Activated CD8-positive, alpha-beta T cell treated with anti-CD3 and anti-CD28 coated beads, Interleukin-2, amount 10 ng/mL, durations not matched to agents 7 days and 5 days (primary cell): ENCODE measurements around the gene LRIT1. TPM values are rescaled to one million over a fixed set of nuclear protein-coding genes. Genes with fewer than 3 reads are reported as not detected.
A peak's percentile ranks its signal among the peaks of the same experiment; 100 is the strongest.

Experiments
- ATAC-seq: fragments of 150-1000 bp; cut with Tn5 transposase; one replicate; pipeline ENCODE4 v1.10.0; 2021; ENCODE audit warnings: moderate library complexity
- CTCF ChIA-PET: fragments of 350-600 bp; sonication (Branson Sonifier 250); formaldehyde crosslinking; loops from one replicate; lab custom pipeline; 2021; ENCODE audit warnings: antibody characterized with exemption; lab: Charles Lee
- POLR2A ChIA-PET: fragments of 350-600 bp; sonication (Branson Sonifier 250); formaldehyde crosslinking; loops from one replicate; lab custom pipeline; 2021; ENCODE audit warnings: antibody characterized with exemption; lab: Charles Lee
- DNase-seq: peaks from one replicate; pipeline ENCODE4 v3.0.0-alpha.2; 2020
- H3K27ac Mint-ChIP-seq: one replicate; pipeline ENCODE4 v1.8.0; 2021; ENCODE audit warnings: mild to moderate bottlenecking, mixed read lengths
- H3K27me3 Mint-ChIP-seq: one replicate; pipeline ENCODE4 v1.8.0; 2021; ENCODE audit warnings: low read depth, mixed read lengths
- H3K36me3 Mint-ChIP-seq: one replicate; pipeline ENCODE4 v1.8.0; 2021; ENCODE audit warnings: low read depth, mixed read lengths
- H3K4me1 Mint-ChIP-seq: one replicate; pipeline ENCODE4 v1.8.0; 2021; ENCODE audit warnings: low read depth, mixed read lengths
- H3K4me3 Mint-ChIP-seq: one replicate; pipeline ENCODE4 v1.8.0; 2021; ENCODE audit warnings: mild to moderate bottlenecking, mixed read lengths
- H3K9me3 Mint-ChIP-seq: one replicate; pipeline ENCODE4 v1.8.0; 2022; ENCODE audit warnings: mixed read lengths; ENCODE audit not compliant: insufficient read depth
- total RNA-seq, 2 experiments: library from RNA; stranded (reverse); gene quantifications; one replicate each; pipeline ENCODE4 v1.2.3, GENCODE V29; 2021

LRIT1 gene
- total RNA-seq, 2 experiments from 2014 or later, result not detected

GRCh38 chr10:84264611-84265141 lies 23.3 kb upstream of the LRIT1 start:
- Mint-ChIP-seq H3K4me3 (no peak overlapping the region), H3K36me3 (no peaks in the 10 kb centered on the region), H3K27ac (no peak overlapping the region), H3K27me3 (peaks cover 18% of the 10 kb centered on the region), H3K4me1 (peaks cover 18% of the 10 kb centered on the region), H3K9me3 (no peaks in the 10 kb centered on the region)
- CTCF ChIA-PET, result interaction anchor here (0.6 to 11.7 kb wide), 21 partner anchors 9 to 273 kb away, joined by 3 to 260 read pairs (median 5); no protein-coding TSS in a partner anchor
- DNase-seq, result peak; percentile 82
- POLR2A ChIA-PET, result interaction anchor here (0.8 to 1.0 kb wide), 2 partner anchors 66 to 273 kb away, joined by 3 to 4 read pairs; no protein-coding TSS in a partner anchor
- ATAC-seq, result peak; percentile 97

GRCh38 chr10:84263716-84264115 lies 22.4 kb upstream of the LRIT1 start:
- POLR2A ChIA-PET, result no interaction called here
- no peak overlapping the region for H3K4me3 Mint-ChIP-seq
- no peaks in the 10 kb centered on the region for H3K36me3 Mint-ChIP-seq
- no peak for DNase-seq
- ATAC-seq, result no peak
- peaks cover 18% of the 10 kb centered on the region for H3K4me1 Mint-ChIP-seq
- H3K27me3 Mint-ChIP-seq, result peaks cover 17% of the 10 kb centered on the region
- H3K27ac Mint-ChIP-seq, result no peak overlapping the region
- H3K9me3 Mint-ChIP-seq, result no peaks in the 10 kb centered on the region
- CTCF ChIA-PET, result interaction anchor here (0.7 to 11.7 kb wide), 12 partner anchors 10 to 274 kb away, joined by 3 to 260 read pairs (median 5); no protein-coding TSS in a partner anchor

- Mint-ChIP-seq H3K4me3 (no peak overlapping the region), H3K27me3 (peaks cover 12% of the 10 kb centered on the region), H3K27ac (no peak overlapping the region), H3K4me1 (peaks cover 8% of the 10 kb centered on the region), H3K9me3 (no peaks in the 10 kb centered on the region), H3K36me3 (no peaks in the 10 kb centered on the region)
- CTCF ChIA-PET, result interaction anchor here (1.2 to 11.7 kb wide), 3 partner anchors 90 to 276 kb away, joined by 3 to 260 read pairs (median 3); no protein-coding TSS in a partner anchor
- DNase-seq (no peak), ATAC-seq (no peak)
- POLR2A ChIA-PET, result no interaction called here
Observed at GRCh38 chr10:84262190-84262956, 21.0 kb upstream of the LRIT1 start.

GRCh38 chr10:84261236-84261915 lies 20.0 kb upstream of the LRIT1 start:
- H3K27ac Mint-ChIP-seq, result no peak overlapping the region
- ATAC-seq (no peak), DNase-seq (no peak)
- H3K27me3 Mint-ChIP-seq, result peaks cover 12% of the 10 kb centered on the region
- ChIA-PET CTCF (interaction anchor here (1.2 to 11.7 kb wide), 2 partner anchors 91 to 277 kb away, joined by 3 to 260 read pairs; no protein-coding TSS in a partner anchor), POLR2A (no interaction called here)
- H3K4me1 Mint-ChIP-seq, result peaks cover 7% of the 10 kb centered on the region
- H3K4me3 Mint-ChIP-seq, result no peak overlapping the region
- H3K36me3 Mint-ChIP-seq, result no peaks in the 10 kb centered on the region
- H3K9me3 Mint-ChIP-seq, result no peaks in the 10 kb centered on the region

GRCh38 chr10:84258034-84258695 lies 16.8 kb upstream of the LRIT1 start:
- peaks cover 3% of the 10 kb centered on the region for H3K4me1 Mint-ChIP-seq
- no peaks in the 10 kb centered on the region for H3K36me3 Mint-ChIP-seq
- POLR2A ChIA-PET, result no interaction called here
- peaks cover 8% of the 10 kb centered on the region for H3K27me3 Mint-ChIP-seq
- H3K4me3 Mint-ChIP-seq, result no peak overlapping the region
- ATAC-seq (no peak), DNase-seq (no peak)
- H3K9me3 Mint-ChIP-seq, result no peaks in the 10 kb centered on the region
- CTCF ChIA-PET, result interaction anchor here (1.3 to 1.6 kb wide), 3 partner anchors 10 to 19 kb away, joined by 4 to 8 read pairs (median 5); no protein-coding TSS in a partner anchor
- H3K27ac Mint-ChIP-seq, result no peak overlapping the region

GRCh38 chr10:84257343-84258020 lies 16.1 kb upstream of the LRIT1 start:
- H3K9me3 Mint-ChIP-seq, result no peaks in the 10 kb centered on the region
- ChIA-PET CTCF (interaction anchor here (0.7 to 1.9 kb wide), 14 partner anchors 10 to 281 kb away, joined by 3 to 11 read pairs (median 4); no protein-coding TSS in a partner anchor), POLR2A (no interaction called here)
- no peak for ATAC-seq
- H3K4me3 Mint-ChIP-seq, result no peak overlapping the region
- H3K36me3 Mint-ChIP-seq, result no peaks in the 10 kb centered on the region
- H3K27me3 Mint-ChIP-seq, result peaks cover 5% of the 10 kb centered on the region
- H3K27ac Mint-ChIP-seq, result no peak overlapping the region
- no peak for DNase-seq
- peaks cover 3% of the 10 kb centered on the region for H3K4me1 Mint-ChIP-seq

- Mint-ChIP-seq H3K27me3 (peaks cover 7% of the 10 kb centered on the region), H3K9me3 (no peaks in the 10 kb centered on the region), H3K4me3 (no peak overlapping the region), H3K27ac (no peak overlapping the region), H3K4me1 (peaks cover 3% of the 10 kb centered on the region), H3K36me3 (no peaks in the 10 kb centered on the region)
- DNase-seq (peak; percentile 61), ATAC-seq (peak; percentile 75)
- POLR2A ChIA-PET, result no interaction called here
- CTCF ChIA-PET, result interaction anchor here (0.6 to 1.9 kb wide), 18 partner anchors 9 to 281 kb away, joined by 3 to 11 read pairs (median 4); no protein-coding TSS in a partner anchor
Observed at GRCh38 chr10:84256510-84257342, 15.4 kb upstream of the LRIT1 start.

- ChIA-PET POLR2A (interaction anchor here (0.6 kb wide), 2 partner anchors 22 to 247 kb away, joined by 3 to 4 read pairs; no protein-coding TSS in a partner anchor), CTCF (interaction anchor here (0.8 to 2.1 kb wide), 4 partner anchors 10 to 286 kb away, joined by 3 to 6 read pairs (median 5); no protein-coding TSS in a partner anchor)
- H3K4me3 Mint-ChIP-seq, result no peak overlapping the region
- no peak overlapping the region for H3K27ac Mint-ChIP-seq
- peaks cover 3% of the 10 kb centered on the region for H3K4me1 Mint-ChIP-seq
- H3K9me3 Mint-ChIP-seq, result no peaks in the 10 kb centered on the region
- H3K36me3 Mint-ChIP-seq, result no peaks in the 10 kb centered on the region
- no peak for ATAC-seq
- H3K27me3 Mint-ChIP-seq, result peaks cover 7% of the 10 kb centered on the region
- DNase-seq, result no peak
Observed at GRCh38 chr10:84254552-84255478, 13.5 kb upstream of the LRIT1 start.

GRCh38 chr10:84248794-84249193 lies 7.4 kb upstream of the LRIT1 start:
- Mint-ChIP-seq H3K9me3 (no peaks in the 10 kb centered on the region), H3K36me3 (no peaks in the 10 kb centered on the region), H3K27ac (no peak overlapping the region), H3K4me3 (no peak overlapping the region), H3K27me3 (peaks cover 2% of the 10 kb centered on the region), H3K4me1 (no peaks in the 10 kb centered on the region)
- no peak for DNase-seq
- ChIA-PET POLR2A (no interaction called here), CTCF (interaction anchor here (1.3 kb wide), 1 partner anchor 104 kb away, joined by 4 read pairs; no protein-coding TSS in a partner anchor)
- ATAC-seq, result no peak
